Measurements from ENCODE around the gene SNRNP25.

SNRNP25 gene

DNA sequence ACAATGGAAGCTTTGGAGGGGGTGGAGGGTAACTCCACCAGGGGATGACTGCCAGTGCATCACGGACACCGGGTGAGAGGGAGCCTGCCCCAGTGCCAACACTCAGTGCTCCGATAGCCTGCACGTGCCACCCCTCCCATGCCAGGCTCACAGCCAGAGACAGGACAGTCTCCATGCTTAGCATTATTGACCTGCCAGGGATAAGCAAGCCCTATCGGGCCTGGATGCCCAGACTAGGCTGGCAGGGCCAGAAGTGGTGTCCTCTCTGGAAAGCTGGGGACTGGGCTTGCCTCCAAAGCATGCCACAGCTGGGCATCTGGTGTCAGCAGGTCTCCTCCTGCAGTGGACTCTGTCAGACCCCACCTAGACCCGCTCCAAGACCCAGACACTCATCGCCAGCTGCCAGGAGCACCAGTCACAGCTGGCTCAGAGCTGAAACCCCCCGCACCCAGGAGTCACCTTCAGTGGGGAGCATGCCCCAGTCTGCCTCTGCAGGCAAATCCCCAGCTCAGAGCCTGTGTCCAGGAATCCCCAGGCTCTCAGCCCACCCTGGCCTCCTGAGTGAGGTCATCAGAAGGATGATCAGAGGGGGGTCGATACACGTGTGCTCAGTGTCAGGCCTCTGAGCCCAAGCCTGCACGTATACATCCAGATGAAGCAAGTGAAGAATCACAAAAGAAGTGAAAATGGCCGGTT is 20.6 kb downstream of the SNRNP25 start:
- TF ChIP-seq, protein P1, sequence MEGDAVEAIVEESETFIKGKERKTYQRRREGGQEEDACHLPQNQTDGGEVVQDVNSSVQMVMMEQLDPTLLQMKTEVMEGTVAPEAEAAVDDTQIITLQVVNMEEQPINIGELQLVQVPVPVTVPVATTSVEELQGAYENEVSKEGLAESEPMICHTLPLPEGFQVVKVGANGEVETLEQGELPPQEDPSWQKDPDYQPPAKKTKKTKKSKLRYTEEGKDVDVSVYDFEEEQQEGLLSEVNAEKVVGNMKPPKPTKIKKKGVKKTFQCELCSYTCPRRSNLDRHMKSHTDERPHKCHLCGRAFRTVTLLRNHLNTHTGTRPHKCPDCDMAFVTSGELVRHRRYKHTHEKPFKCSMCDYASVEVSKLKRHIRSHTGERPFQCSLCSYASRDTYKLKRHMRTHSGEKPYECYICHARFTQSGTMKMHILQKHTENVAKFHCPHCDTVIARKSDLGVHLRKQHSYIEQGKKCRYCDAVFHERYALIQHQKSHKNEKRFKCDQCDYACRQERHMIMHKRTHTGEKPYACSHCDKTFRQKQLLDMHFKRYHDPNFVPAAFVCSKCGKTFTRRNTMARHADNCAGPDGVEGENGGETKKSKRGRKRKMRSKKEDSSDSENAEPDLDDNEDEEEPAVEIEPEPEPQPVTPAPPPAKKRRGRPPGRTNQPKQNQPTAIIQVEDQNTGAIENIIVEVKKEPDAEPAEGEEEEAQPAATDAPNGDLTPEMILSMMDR (IDR thresholded peaks at IDR 0.05; ENCODE audit: low read depth, low read length): no peak
- no peak overlapping the region for H3K4me3 ChIP-seq (ENCODE audit: low read depth, low read length)

DNA sequence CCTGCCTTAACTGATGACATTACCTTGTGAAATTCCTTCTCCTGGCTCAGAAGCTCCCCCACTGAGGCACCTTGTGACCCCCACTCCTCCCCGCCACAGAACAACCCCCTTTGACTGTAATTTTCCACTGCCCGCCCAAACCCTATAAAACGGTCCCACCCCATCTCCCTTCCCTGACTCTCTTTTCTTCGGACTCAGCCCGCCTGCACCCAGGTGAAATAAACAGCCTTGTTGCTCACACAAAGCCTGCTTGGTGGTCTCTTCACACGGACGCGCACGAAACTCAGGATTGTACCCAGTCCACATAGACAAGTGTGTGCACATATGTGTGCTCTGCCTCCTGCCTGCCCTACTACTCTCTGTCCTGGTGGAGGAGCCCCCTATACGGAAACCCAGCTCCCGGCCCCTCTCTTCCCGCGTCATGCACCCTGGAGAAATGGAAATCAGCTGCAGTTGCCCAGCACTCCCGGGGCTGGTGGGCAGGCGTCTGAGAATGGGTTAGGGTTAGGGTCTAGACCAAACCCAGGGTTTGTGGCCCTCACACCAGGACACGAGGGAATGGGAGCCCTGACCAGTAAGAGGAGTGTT is 21.2 kb downstream of the SNRNP25 start:
- TF ChIP-seq, protein P1 (IDR thresholded peaks at IDR 0.05; ENCODE audit: low read depth, low read length): no peak
- H3K4me3 ChIP-seq (ENCODE audit: low read depth, low read length): no peak overlapping the region

DNA sequence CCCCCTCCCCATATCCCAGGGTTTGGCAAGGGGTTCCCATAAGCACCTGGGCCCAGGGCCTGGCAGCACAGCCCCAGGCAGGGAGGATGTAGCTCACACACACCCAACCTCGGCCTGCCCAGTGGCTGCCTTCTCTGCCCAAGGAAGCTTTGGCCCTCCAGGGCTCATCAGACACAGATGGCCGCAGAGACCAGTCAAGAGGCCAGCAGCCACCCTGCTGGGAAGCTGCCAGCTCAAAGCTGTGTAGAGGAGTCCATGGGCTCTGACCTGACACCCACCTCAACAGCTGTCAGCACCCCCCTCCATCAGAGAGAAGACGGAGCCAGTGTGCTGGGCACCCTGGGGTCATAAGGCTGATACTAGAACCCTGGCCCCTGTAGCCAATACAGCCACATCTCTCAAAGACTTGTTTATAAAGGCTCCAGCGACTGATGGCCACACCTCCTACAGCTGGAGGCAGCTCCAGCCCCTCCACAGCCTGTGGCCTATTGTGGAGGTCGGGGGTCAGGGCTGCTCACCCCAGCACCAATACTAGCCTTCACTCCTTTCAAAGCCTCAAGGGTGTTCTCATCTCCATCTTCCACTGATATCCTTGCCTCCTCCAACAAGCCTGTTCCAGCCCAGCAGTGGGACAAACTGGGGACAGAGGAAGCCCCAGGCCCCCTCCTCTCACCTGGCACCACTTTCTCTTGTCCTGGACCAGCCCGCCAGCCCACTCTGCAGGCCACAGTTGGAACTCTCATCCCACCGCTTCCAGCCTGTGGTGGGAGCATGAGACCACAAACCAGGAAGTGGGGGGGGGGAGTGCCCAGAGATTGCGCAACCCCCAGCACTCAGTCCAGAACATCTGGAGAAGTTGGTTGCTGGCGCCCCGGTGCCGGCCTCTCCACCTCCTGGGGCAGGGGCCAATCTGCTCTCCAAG is 22.2 kb downstream of the SNRNP25 start:
- TF ChIP-seq, protein P1 (IDR thresholded peaks at IDR 0.05; ENCODE audit: low read depth, low read length): peak; percentile 56
- peak overlapping the region; percentile 44 for H3K4me3 ChIP-seq (ENCODE audit: low read depth, low read length)

DNA sequence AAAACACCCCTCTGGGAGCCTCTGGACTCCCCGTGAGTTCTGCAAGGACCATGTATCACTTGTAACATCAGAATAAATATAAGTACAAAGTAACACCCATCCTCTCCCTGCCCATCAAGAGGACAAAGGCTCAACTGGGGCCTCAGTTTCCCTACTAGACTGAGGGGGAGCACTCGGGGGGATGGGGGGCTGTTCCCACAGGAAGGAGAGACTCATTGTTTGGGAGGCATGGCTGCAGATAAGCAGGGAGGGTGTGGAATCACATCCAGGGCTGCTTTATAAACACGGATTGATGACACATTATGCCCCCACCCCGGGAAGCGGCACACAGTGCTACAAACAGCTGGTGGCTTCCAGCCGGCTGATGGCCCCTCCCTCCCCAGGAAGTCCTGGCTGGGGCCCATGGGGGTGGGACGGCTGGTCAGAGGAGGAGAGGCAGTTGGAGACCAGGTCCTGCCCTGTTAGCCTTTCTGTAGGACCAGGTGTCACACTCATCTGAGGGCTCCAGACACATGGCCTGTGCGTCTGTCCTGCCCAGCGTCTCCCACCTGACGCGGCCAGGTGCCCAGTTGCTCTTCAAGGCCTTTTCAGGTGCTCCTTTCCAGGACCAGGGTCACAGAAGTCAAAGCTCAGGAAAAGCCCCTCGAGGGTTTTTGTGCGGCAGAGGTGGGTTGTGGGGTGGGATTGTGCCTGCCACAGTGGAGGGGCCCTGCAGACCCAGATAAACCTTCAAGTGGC is 23.1 kb downstream of the SNRNP25 start:
- TF ChIP-seq, protein P1 (IDR thresholded peaks at IDR 0.05; ENCODE audit: low read depth, low read length): no peak
- H3K4me3 ChIP-seq (ENCODE audit: low read depth, low read length): peak overlapping the region; percentile 73

DNA sequence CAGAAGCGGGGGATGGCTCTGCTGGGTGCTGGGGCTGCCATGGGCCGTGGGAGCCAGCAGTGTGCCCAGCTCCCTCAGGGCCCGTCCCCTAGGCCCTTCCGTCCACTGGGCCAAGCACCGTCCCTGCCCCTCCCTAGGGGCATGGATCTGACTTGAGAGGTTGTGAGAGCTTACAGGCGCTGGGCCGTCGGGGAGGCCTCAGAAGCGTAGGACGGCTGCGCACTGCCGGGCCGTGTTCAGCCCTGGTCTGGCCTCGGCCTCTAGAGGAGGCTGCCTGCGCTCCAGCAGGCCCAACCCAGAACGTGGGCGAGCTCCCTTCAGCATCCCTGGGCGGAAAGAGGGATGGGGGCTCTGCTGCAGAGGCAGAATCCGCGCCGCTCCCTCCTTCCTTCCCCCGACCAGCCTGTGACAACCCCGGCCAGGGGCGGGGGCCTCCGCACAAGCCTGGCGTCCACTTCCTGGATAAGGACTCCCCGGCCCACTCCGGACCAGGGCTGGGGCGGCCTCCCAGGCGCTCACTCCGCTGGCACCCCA is 23.7 kb downstream of the SNRNP25 start:
- TF ChIP-seq, protein P1 (IDR thresholded peaks at IDR 0.05; ENCODE audit: low read depth, low read length): no peak
- H3K4me3 ChIP-seq (ENCODE audit: low read depth, low read length): peak overlapping the region; percentile 73

DNA sequence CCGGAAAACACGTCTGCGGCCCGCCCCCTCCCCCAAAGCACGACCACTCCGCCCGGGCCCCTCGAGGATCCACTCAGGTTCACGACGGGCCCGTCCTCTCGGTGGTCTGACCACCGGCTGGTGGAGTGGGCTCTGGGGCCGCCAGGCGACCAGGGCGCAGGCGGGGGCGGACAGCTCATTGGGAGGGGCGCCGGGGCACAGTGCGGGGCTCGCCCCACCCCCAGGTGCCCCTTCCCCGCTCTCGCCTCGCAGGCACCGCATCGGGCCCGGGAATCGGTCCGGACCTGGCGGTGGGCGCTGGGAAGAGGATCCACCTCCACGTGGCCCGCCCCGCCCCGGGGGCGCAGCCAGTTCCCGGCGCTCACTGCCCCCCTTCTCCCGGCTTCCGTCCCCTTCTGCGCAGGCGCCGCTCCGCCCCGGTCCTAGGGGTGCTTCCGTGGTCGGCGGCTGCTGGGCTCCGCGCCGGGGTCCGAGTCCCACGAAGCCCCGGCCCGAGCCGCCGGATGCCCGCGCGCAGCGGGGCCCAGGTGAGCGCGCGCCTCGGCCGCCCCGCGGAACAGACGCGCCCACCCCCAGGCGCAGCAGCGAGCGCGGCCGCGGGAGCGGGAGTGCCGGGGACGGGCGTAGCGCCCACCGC is 24.3 kb downstream of the SNRNP25 start, which contains the start of gene MPG:
Gene MPG, plus strand, starts transcription at position 419 of the 637 bp plus-strand sequence. Its CDS starts 85 bp downstream, at position 504.
- H3K4me3 ChIP-seq (ENCODE audit: low read depth, low read length): peak within 1 kb of the TSS; percentile 73

More for the DNA sequence above, 24.3 kb downstream of the SNRNP25 start, which contains the start of gene MPG:
- TF ChIP-seq, protein P1 (IDR thresholded peaks at IDR 0.05; ENCODE audit: low read depth, low read length): no peak

All from WI38 (cell line).